NB4 (cell line): ENCODE data around the gene PBRM1.
A peak's percentile ranks its signal among the peaks of the same experiment; 100 is the strongest.
"Not testable (repeated sequence)": the region's sequence is repeated elsewhere in the genome, so short reads cannot be mapped to it uniquely, and the experiment has no call there.

Experiments
- DNase-seq: peaks from one replicate; pipeline ENCODE4 v3.0.0; 2010; ENCODE audit warnings: low read depth
- H3K4me3 ChIP-seq: one replicate; pipeline ENCODE4 v1.5.1; 2011; ENCODE audit warnings: mild to moderate bottlenecking, low read depth, low read length, moderate library complexity
- CTCF ChIP-seq: IDR thresholded peaks from one replicate; pipeline ENCODE4 v1.5.1; 2012; ENCODE audit warnings: low read depth, low read length
- MYC ChIP-seq: IDR thresholded peaks from 2 replicates; pipeline ENCODE4 v1.6.1; 2011; ENCODE audit warnings: low read depth, low read length
- POLR2A ChIP-seq: IDR thresholded peaks from 2 replicates; pipeline ENCODE4 v1.6.1; 2011; ENCODE audit warnings: mild to moderate bottlenecking; ENCODE audit not compliant: insufficient read length; ENCODE audit errors: extremely low read depth
- TF ChIP-seq, protein P1 (sequence below): IDR thresholded peaks from 2 replicates; pipeline ENCODE4 v1.6.1; 2011; ENCODE audit warnings: low read depth, low read length

Gene PBRM1

DNA sequence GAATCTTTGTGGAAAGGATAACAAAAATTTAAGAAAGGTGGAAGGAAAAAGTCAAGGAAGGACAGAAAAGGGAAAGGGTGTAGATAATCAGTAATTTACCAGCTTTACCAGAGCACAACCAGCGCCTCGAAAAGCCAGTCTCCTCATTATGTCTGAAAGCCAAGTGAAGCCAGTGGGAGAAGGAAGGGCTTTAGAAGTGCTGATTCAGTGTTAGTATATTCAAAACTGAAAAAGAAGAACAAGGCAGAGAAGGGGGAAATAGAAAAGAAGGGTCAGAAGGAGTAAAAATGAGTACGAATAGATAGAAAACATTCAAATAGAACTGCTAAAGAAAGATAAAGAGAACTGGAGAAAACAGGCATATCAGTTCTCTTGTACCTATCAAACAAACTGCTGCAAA lies 4.1 kb downstream of the PBRM1 start:
- DNase-seq = no peak
- H3K4me3 ChIP-seq = no peak overlapping the region
- TF ChIP-seq POLR2A = no peak
- TF ChIP-seq CTCF = no peak

DNA sequence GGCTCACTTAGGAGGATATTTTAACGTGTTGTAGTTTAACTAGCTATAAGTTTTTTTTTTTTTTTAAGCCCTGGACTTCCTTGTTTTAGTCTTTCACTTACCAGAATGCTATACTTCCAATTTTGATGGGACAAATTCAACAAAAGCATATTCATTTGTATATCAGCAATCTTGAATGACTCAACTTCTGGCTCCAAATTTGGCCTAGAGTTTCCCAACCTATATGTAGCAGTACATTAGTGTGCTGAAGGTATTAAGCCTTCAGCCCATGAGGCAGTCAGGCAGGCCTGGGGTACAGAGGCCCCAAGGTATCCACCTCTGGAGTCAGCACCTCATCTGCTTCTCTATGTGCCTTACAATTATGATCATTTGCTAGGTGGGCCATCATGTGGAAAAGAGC lies 5.9 kb downstream of the PBRM1 start:
- TF ChIP-seq CTCF = no peak
- TF ChIP-seq MYC = no peak
- TF ChIP-seq POLR2A = no peak
- TF ChIP-seq, protein P1, sequence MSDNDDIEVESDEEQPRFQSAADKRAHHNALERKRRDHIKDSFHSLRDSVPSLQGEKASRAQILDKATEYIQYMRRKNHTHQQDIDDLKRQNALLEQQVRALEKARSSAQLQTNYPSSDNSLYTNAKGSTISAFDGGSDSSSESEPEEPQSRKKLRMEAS = no peak
- H3K4me3 ChIP-seq = no peak overlapping the region

DNA sequence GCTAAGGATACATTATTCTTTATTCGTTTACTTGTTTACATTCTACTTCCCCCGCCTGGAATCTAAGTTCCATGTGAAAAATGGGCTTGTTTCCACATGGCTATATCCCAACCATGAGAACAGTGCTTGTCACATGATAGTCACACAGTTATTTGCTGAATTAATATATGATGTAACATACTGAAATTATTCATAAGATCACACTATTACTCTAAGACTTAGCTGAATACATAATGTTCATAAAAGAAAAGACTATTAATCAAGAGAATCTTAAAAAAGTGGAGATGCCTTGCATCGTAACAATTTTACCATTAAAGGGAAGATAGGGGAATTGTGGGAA lies 6.5 kb downstream of the PBRM1 start:
- TF ChIP-seq CTCF = no peak
- TF ChIP-seq POLR2A = no peak
- TF ChIP-seq, protein P1 = no peak
- TF ChIP-seq MYC = no peak
- H3K4me3 ChIP-seq = no peak overlapping the region
- no peak for DNase-seq

More for the DNA sequence above, 5.9 kb downstream of the PBRM1 start:
- no peak for DNase-seq

- no peak for DNase-seq
- TF ChIP-seq MYC (no peak), POLR2A (no peak), CTCF (no peak)
- TF ChIP-seq, protein P1 = no peak
Measured at GRCh38 chr3:52678265-52679198, 7.2 kb downstream of the PBRM1 start.

GRCh38 chr3:52676201-52676600 lies 9.5 kb downstream of the PBRM1 start:
- DNase-seq, H3K4me3 ChIP-seq: not testable (repeated sequence)

More at GRCh38 chr3:52678265-52679198, 7.2 kb downstream of the PBRM1 start:
- H3K4me3 ChIP-seq = no peak overlapping the region

- peak overlapping the region; percentile 42 for H3K4me3 ChIP-seq
- TF ChIP-seq POLR2A (no peak), CTCF (no peak), MYC (no peak)
- TF ChIP-seq, protein P1 = no peak
- peak; percentile 40 for DNase-seq
Measured at GRCh38 chr3:52671676-52672075, 14.0 kb downstream of the PBRM1 start.
